Caco-2 (cell line): ENCODE results near the gene TSHR. TPM values are rescaled to one million over a fixed set of nuclear protein-coding genes. Genes with fewer than 3 reads are reported as not detected.

Source experiments
- BruUV-seq: library from RNA; stranded (reverse); fragments of 400-500 nt; replicated peaks from 2 replicates; lab custom pipeline; 2021; lab: Mats Ljungman, UMichigan
- CTCF ChIA-PET: fragments of 300-600 bp; sonication (Branson Sonifier 250); formaldehyde crosslinking; loops from one replicate; lab custom pipeline; 2022; ENCODE audit warnings: antibody characterized with exemption; lab: Charles Lee
- POLR2A ChIA-PET: fragments of 300-600 bp; sonication (Branson Sonifier 250); formaldehyde crosslinking; loops from one replicate; lab custom pipeline; 2022; ENCODE audit warnings: antibody characterized with exemption; lab: Charles Lee
- DNase-seq, 2 experiments: peaks; one replicate each; pipeline versions ENCODE4 v3.0.0 to v3.0.0-alpha.2; 2020 to 2022
- H3K27me3 ChIP-seq: replicated peaks from 2 replicates; pipeline ENCODE4 v1.6.0; 2011; ENCODE audit warnings: low read length; ENCODE audit not compliant: control insufficient read depth, insufficient read depth
- H3K36me3 ChIP-seq: 2 replicates; pipeline ENCODE4 v1.5.1; 2011; ENCODE audit warnings: low read length; ENCODE audit not compliant: control insufficient read depth, insufficient read depth
- H3K4me1 ChIP-seq: fragments of 250-450 bp; sonication (Bioruptor Pico); 2 replicates; pipeline ENCODE4 v1.5.1; 2020; ENCODE audit warnings: mild to moderate bottlenecking
- H3K4me3 ChIP-seq: 2 replicates; pipeline ENCODE4 v1.5.1; 2011; ENCODE audit warnings: low read depth, mild to moderate bottlenecking, control low read depth, low read length
- H3K9me3 ChIP-seq: fragments of 250-450 bp; sonication (Bioruptor Pico); 2 replicates; pipeline ENCODE4 v1.5.1; 2020; ENCODE audit warnings: mild to moderate bottlenecking, moderate library complexity
- H3K27ac Mint-ChIP-seq: one replicate; pipeline ENCODE4 v1.8.0; 2022; ENCODE audit warnings: mixed read lengths; ENCODE audit not compliant: unreplicated experiment
- H3K27me3 Mint-ChIP-seq: one replicate; pipeline ENCODE4 v1.8.0; 2022; ENCODE audit warnings: mixed read lengths; ENCODE audit not compliant: insufficient read depth, unreplicated experiment
- H3K36me3 Mint-ChIP-seq: one replicate; pipeline ENCODE4 v1.8.0; 2022; ENCODE audit warnings: mild to moderate bottlenecking, mixed read lengths; ENCODE audit not compliant: insufficient read depth, unreplicated experiment
- H3K4me1 Mint-ChIP-seq: one replicate; pipeline ENCODE4 v1.8.0; 2022; ENCODE audit warnings: low read depth, mixed read lengths; ENCODE audit not compliant: unreplicated experiment
- H3K4me3 Mint-ChIP-seq: one replicate; pipeline ENCODE4 v1.8.0; 2022; ENCODE audit warnings: mild to moderate bottlenecking, moderate library complexity, mixed read lengths; ENCODE audit not compliant: unreplicated experiment
- H3K9me3 Mint-ChIP-seq: one replicate; pipeline ENCODE4 v1.8.0; 2022; ENCODE audit warnings: mixed read lengths; ENCODE audit not compliant: unreplicated experiment
- CTCF ChIP-seq, 2 experiments: fragments of 200-600 bp in 1 of 2; IDR thresholded peaks; 1 replicate in 1 of 2; 2 replicates in 1 of 2; pipeline versions ENCODE4 v1.5.1 to v1.8.0; 2011 to 2022; ENCODE audit warnings: antibody characterized with exemption in 1 of 2, control low read depth in 1 of 2, inconsistent platforms in 1 of 2, low read depth in 1 of 2, low read length in 1 of 2, mild to moderate bottlenecking in 1 of 2, moderate library complexity in 1 of 2; ENCODE audit not compliant: insufficient read depth in 1 of 2, severe bottlenecking in 1 of 2, unreplicated experiment in 1 of 2
- intact Hi-C: fragments of 100-400 bp; cut with micrococcal nuclease; formaldehyde crosslinking; loops from one replicate; pipeline ENCODE4 v1.10.0; 2022; ENCODE audit not compliant: unreplicated experiment
- total RNA-seq: library from RNA; stranded (reverse); gene quantifications from 2 replicates; pipeline ENCODE4 v1.2.3, GENCODE V29; 2022

TSHR gene
- total RNA-seq, 1 experiment from 2014 or later: not detected

DNA sequence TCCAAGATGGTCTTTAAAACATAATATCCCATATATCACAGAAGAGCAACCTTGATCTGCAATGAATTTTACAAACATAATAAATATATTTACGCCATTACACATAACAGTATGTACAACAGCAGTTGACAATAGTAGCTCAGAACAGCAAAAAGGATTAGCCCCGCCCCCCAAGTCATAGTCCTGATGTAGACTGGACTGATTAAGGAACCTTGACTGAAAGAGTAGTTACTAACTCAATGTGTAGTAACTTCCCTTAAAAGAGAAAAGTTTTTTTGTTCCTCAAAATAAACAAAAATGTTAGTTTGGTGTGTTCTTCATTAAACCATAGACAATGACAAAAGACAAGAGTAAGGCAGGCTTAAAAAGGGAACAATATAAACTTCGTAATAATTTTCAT lies 220.8 kb downstream of the TSHR start:
- ChIA-PET CTCF (no interaction called here), POLR2A (no interaction called here)
- H3K4me1 ChIP-seq: peaks cover under 1% of the 10 kb centered on the region; the same call in 1 of the 2 replicates
- no peaks in the 10 kb centered on the region for H3K27me3 ChIP-seq
- no peaks in the 10 kb centered on the region for H3K4me1 Mint-ChIP-seq
- peaks cover 18% of the 10 kb centered on the region for H3K36me3 Mint-ChIP-seq
- intact Hi-C loops: no loop called here
- no peak for TF ChIP-seq CTCF (IDR thresholded peaks at IDR 0.05; ENCODE audit: insufficient read depth in 1 of 2, low read depth in 1 of 2, low read length in 1 of 2, severe bottlenecking in 1 of 2, unreplicated experiment in 1 of 2)
- no peak overlapping the region for H3K27ac Mint-ChIP-seq
- H3K9me3 ChIP-seq: no peaks in the 10 kb centered on the region
- DNase-seq: no peak
- H3K27me3 Mint-ChIP-seq: no peaks in the 10 kb centered on the region
- no TSS peak for BruUV-seq
- H3K36me3 ChIP-seq: no peaks in the 10 kb centered on the region
- H3K9me3 Mint-ChIP-seq: no peaks in the 10 kb centered on the region
- H3K4me3 ChIP-seq: no peak overlapping the region
- H3K4me3 Mint-ChIP-seq: no peak overlapping the region

GRCh38 chr14:81177225-81177624 lies 221.8 kb downstream of the TSHR start:
- Histone ChIP-seq H3K4me1 (peaks cover 11% of the 10 kb centered on the region), H3K36me3 (no peaks in the 10 kb centered on the region), H3K9me3 (no peaks in the 10 kb centered on the region), H3K4me3 (no peak overlapping the region), H3K27me3 (no peaks in the 10 kb centered on the region)
- intact Hi-C loops: no loop called here
- ChIA-PET POLR2A (no interaction called here), CTCF (no interaction called here)
- Mint-ChIP-seq H3K4me1 (peaks cover 2% of the 10 kb centered on the region), H3K27ac (no peak overlapping the region), H3K4me3 (no peak overlapping the region), H3K9me3 (no peaks in the 10 kb centered on the region), H3K36me3 (peaks cover 24% of the 10 kb centered on the region), H3K27me3 (no peaks in the 10 kb centered on the region)
- DNase-seq: no peak
- no TSS peak for BruUV-seq
- TF ChIP-seq CTCF (IDR thresholded peaks at IDR 0.05; ENCODE audit: insufficient read depth in 1 of 2, low read depth in 1 of 2, low read length in 1 of 2, severe bottlenecking in 1 of 2, unreplicated experiment in 1 of 2): no peak

DNA sequence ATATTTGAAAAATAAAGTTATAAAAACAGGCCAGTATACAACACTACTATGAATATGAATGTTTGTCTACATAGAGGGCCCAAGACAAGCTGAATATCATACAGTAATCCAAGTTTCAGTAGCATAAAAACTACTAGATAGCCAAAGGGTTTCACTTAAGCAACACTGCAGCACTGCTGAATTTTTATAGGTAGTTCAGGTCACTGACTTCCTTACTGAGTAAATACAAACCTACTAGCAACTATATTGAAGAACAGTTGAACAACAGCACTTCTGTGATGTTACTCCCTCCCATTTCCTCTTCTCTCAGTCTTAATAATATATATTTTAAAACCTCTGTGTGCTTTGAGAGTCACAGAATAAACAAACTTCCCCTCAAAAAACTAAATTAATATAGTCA lies 222.6 kb downstream of the TSHR start:
- H3K9me3 Mint-ChIP-seq: no peaks in the 10 kb centered on the region
- H3K4me3 ChIP-seq: no peak overlapping the region
- no peak overlapping the region for H3K4me3 Mint-ChIP-seq
- H3K36me3 ChIP-seq: no peaks in the 10 kb centered on the region
- BruUV-seq: no TSS peak
- no peak overlapping the region for H3K27ac Mint-ChIP-seq
- no peaks in the 10 kb centered on the region for H3K27me3 ChIP-seq
- intact Hi-C loops: no loop called here
- TF ChIP-seq CTCF (IDR thresholded peaks at IDR 0.05; ENCODE audit: insufficient read depth in 1 of 2, low read depth in 1 of 2, low read length in 1 of 2, severe bottlenecking in 1 of 2, unreplicated experiment in 1 of 2): no peak
- H3K4me1 Mint-ChIP-seq: peaks cover 10% of the 10 kb centered on the region
- DNase-seq: no peak
- CTCF ChIA-PET: no interaction called here
- no peaks in the 10 kb centered on the region for H3K27me3 Mint-ChIP-seq
- POLR2A ChIA-PET: interaction anchor here (0.6 kb wide), 1 partner anchor 43 kb away, joined by 5 read pairs; the partner anchor contains the start of gene GTF2A1
- peaks cover 24% of the 10 kb centered on the region for H3K36me3 Mint-ChIP-seq
- peaks cover 19% of the 10 kb centered on the region for H3K4me1 ChIP-seq
- no peaks in the 10 kb centered on the region for H3K9me3 ChIP-seq
